Stomach smooth muscle (tissue), 2 donors: ENCODE data around the gene LDLRAD4.
A peak's percentile ranks its signal among the peaks of the same experiment; 100 is the strongest.

Experiments
- H3K27ac ChIP-seq: one replicate; pipeline ENCODE4 v1.7.0; 2013; ENCODE audit warnings: mild to moderate bottlenecking, low read length, inconsistent platforms
- H3K27me3 ChIP-seq, 2 donors: one replicate each; pipeline ENCODE4 v1.7.0; 2013; ENCODE audit warnings: low read length in 2 of 2; ENCODE audit not compliant: insufficient read depth in 2 of 2, control insufficient read depth in 1 of 2
- H3K36me3 ChIP-seq, 2 donors: one replicate each; pipeline ENCODE4 v1.7.0; 2013; ENCODE audit warnings: low read length in 2 of 2; ENCODE audit not compliant: control insufficient read depth in 2 of 2, insufficient read depth in 2 of 2
- H3K4me1 ChIP-seq: one replicate; pipeline ENCODE4 v1.7.0; 2013; ENCODE audit warnings: low read length; ENCODE audit not compliant: control insufficient read depth, insufficient read depth
- H3K4me3 ChIP-seq, 2 donors: one replicate each; pipeline ENCODE4 v1.7.0; 2013; ENCODE audit warnings: low read length in 2 of 2
- H3K9ac ChIP-seq, 2 donors: one replicate each; pipeline ENCODE4 v1.7.0; 2013; ENCODE audit warnings: low read length in 2 of 2, mild to moderate bottlenecking in 1 of 2
- H3K9me3 ChIP-seq, 2 donors: one replicate each; pipeline ENCODE4 v1.7.0; 2013; ENCODE audit warnings: low read length in 2 of 2; ENCODE audit not compliant: control insufficient read depth in 2 of 2
- donor health status: healthy.
- donor health status: Pancreatic carcinoma.

LDLRAD4 gene

DNA sequence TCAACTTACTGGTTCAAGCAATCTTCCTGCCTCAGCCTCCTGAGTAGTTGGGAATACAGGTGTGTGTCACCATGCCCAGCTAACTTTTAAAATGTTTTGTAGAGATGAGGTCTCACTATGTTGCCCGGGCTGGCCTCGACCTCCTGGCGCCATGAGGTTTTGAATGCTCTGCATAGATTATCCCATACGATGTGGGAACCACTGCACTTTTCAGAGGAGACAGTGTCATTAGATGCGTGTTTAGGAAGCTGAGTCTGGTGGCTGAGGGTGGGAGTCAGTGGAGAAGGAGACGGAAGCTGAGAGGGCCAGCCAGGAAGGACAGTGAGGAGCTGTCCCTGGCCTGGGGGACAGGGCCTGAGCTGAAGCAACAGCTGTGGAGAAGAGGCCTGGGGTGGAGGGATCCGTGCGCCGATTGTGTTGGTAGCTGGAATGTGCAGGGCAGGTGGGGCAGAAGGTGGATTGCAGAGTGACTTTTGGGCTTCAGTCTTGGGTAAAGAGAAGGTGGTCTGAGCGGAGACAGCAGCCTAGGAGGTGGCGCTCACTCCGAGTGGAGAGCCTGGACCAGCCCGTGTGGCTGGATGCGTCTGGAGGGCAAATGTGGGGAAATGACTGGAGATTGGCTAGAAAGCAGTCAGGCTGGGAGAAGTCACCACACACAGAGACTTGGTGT is 68.0 kb downstream of the LDLRAD4 start:
- Histone ChIP-seq H3K9ac (no peak overlapping the region), H3K4me1 (peaks cover 41% of the 10 kb centered on the region), H3K27me3 (no peaks in the 10 kb centered on the region), H3K9me3 (no peaks in the 10 kb centered on the region), H3K27ac (no peak overlapping the region), H3K4me3 (no peak overlapping the region), H3K36me3 (no peaks in the 10 kb centered on the region)

DNA sequence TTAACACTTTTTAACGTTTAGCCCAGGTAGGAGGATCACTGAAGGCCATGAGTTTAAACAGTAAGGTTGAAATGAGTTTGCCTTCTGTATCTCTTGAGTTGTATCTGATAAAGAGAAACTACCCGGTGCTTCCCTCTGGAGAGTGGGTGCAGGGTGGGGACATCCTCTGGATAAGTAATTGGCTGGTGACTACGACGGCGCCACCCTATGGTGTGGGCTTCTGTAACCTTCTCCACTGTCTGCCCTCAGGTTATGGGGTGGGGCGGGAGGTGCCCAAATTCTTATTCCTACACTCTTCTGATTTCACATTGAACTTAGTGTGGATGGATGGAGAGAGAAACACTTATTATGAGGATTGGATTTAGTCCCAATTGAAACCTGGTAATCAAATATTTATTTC is 68.8 kb downstream of the LDLRAD4 start:
- Histone ChIP-seq H3K9ac (no peak overlapping the region), H3K27me3 (no peaks in the 10 kb centered on the region), H3K27ac (no peak overlapping the region), H3K4me3 (no peak overlapping the region), H3K36me3 (no peaks in the 10 kb centered on the region), H3K4me1 (peaks cover 45% of the 10 kb centered on the region), H3K9me3 (no peaks in the 10 kb centered on the region)

DNA sequence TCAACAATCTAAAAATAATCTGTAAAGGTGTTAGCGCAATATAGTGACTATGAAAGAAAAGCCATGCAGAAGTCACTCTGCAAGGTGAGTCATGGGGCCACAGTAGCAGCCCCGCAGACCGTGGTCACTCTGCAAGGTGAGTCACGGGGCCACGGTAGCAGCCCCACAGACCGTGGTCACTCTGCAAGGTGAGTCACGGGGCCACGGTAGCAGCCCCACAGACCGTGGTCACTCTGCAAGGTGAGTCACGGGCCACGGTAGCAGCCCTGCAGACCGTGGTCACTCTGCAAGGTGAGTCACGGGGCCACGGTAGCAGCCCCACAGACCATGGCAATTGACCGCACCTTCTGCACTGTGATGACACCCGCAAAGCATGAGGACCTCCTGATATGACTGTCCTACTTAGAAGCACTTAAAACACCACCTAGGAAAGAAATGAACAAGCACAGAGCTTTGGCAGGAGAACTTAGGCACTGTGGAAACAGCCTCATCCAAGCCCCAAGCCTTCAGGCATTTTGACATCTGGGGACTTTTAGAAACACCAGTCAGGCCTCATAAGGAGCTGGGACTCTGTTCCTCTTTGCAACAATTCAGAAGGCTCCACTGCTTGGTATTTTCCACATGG is 70.1 kb downstream of the LDLRAD4 start:
- peaks cover 43% of the 10 kb centered on the region for H3K4me1 ChIP-seq
- H3K27me3 ChIP-seq = no peaks in the 10 kb centered on the region
- H3K9me3 ChIP-seq = no peaks in the 10 kb centered on the region
- H3K4me3 ChIP-seq = no peak overlapping the region
- H3K36me3 ChIP-seq = no peaks in the 10 kb centered on the region
- no peak overlapping the region for H3K9ac ChIP-seq
- H3K27ac ChIP-seq = peak overlapping the region; percentile 2

- Histone ChIP-seq H3K27ac (peak overlapping the region; percentile 2), H3K9ac (no peak overlapping the region), H3K36me3 (no peaks in the 10 kb centered on the region)
These were observed 71.1 kb downstream of the LDLRAD4 start for GRCh38 chr18:13289481-13290205.

GRCh38 chr18:13290856-13291271 is 72.3 kb downstream of the LDLRAD4 start:
- Histone ChIP-seq H3K36me3 (no peaks in the 10 kb centered on the region), H3K4me1 (peaks cover 29% of the 10 kb centered on the region), H3K27me3 (no peaks in the 10 kb centered on the region), H3K27ac (no peak overlapping the region), H3K9me3 (no peaks in the 10 kb centered on the region), H3K9ac (no peak overlapping the region), H3K4me3 (no peak overlapping the region)

More at GRCh38 chr18:13289481-13290205, 71.1 kb downstream of the LDLRAD4 start:
- Histone ChIP-seq H3K27me3 (no peaks in the 10 kb centered on the region), H3K4me1 (peaks cover 40% of the 10 kb centered on the region), H3K9me3 (no peaks in the 10 kb centered on the region), H3K4me3 (no peak overlapping the region)

- no peaks in the 10 kb centered on the region for H3K9me3 ChIP-seq
- H3K4me1 ChIP-seq = peaks cover 27% of the 10 kb centered on the region
- no peak overlapping the region for H3K4me3 ChIP-seq
- no peak overlapping the region for H3K9ac ChIP-seq
- H3K36me3 ChIP-seq = no peaks in the 10 kb centered on the region
- H3K27me3 ChIP-seq = no peaks in the 10 kb centered on the region
- no peak overlapping the region for H3K27ac ChIP-seq
These were observed 72.7 kb downstream of the LDLRAD4 start for GRCh38 chr18:13291299-13291698.

GRCh38 chr18:13291745-13292447 is 73.3 kb downstream of the LDLRAD4 start:
- no peak overlapping the region for H3K4me3 ChIP-seq
- no peak overlapping the region for H3K27ac ChIP-seq
- H3K36me3 ChIP-seq = no peaks in the 10 kb centered on the region
- no peak overlapping the region for H3K9ac ChIP-seq
- H3K9me3 ChIP-seq = no peaks in the 10 kb centered on the region
- peaks cover 27% of the 10 kb centered on the region for H3K4me1 ChIP-seq
- no peaks in the 10 kb centered on the region for H3K27me3 ChIP-seq

DNA sequence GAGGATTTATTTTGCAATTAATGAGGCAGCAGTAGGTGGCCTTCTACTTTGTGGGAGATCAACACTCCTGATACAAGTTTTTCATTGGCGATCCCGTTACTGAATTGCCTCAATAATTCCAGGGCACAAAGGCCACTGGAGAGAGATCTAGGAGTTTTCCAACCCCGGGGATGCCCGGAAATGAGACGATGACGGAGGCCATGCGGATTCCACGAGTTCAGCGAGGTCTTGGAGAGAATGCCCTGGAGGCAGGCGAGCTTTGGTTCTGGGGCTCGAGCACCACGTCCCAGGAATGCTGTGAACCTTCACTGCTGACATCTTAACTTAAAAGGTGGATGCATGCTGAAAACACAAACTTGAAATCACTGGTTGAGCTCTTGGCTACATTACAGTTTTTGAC is 74.2 kb downstream of the LDLRAD4 start:
- no peaks in the 10 kb centered on the region for H3K27me3 ChIP-seq
- H3K27ac ChIP-seq = no peak overlapping the region
- H3K9me3 ChIP-seq = no peaks in the 10 kb centered on the region
- H3K4me1 ChIP-seq = peaks cover 27% of the 10 kb centered on the region
- H3K36me3 ChIP-seq = no peaks in the 10 kb centered on the region
- no peak overlapping the region for H3K4me3 ChIP-seq
- H3K9ac ChIP-seq = no peak overlapping the region

DNA sequence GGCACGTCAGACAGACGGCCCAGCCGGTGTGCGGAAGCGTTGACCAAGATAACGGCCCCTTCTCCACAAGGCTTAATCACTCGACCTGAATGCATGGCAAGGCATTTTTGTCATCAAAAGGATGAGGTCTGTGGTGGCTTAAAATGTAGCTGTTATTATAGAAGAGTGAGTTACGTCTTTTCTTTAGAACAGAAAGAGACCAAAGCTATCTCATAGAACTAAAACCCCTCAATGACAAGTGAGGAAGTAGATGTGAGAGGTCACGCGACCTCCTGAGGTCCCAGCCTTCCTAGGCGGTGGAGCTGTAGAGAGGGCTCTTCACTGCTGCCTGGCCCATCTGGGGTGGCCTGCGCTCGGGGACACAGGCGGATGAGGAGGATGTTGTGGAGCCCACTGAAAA is 75.7 kb downstream of the LDLRAD4 start:
- Histone ChIP-seq H3K9me3 (no peaks in the 10 kb centered on the region), H3K27ac (no peak overlapping the region), H3K36me3 (no peaks in the 10 kb centered on the region), H3K4me3 (no peak overlapping the region), H3K9ac (no peak overlapping the region), H3K27me3 (no peaks in the 10 kb centered on the region), H3K4me1 (peaks cover 19% of the 10 kb centered on the region)

- Histone ChIP-seq H3K4me3 (no peak overlapping the region), H3K27ac (no peak overlapping the region)
These were observed 77.3 kb downstream of the LDLRAD4 start for GRCh38 chr18:13295894-13296293.

More at GRCh38 chr18:13295894-13296293, 77.3 kb downstream of the LDLRAD4 start:
- H3K36me3 ChIP-seq = no peaks in the 10 kb centered on the region
- no peaks in the 10 kb centered on the region for H3K27me3 ChIP-seq
- H3K4me1 ChIP-seq = peaks cover 18% of the 10 kb centered on the region
- no peaks in the 10 kb centered on the region for H3K9me3 ChIP-seq
- H3K9ac ChIP-seq = no peak overlapping the region
